HG02852 (cell line): ENCODE data around the gene SRGAP3.

Source experiments
- ATAC-seq: cut with Tn5 transposase; IDR thresholded peaks from one replicate; pipeline ENCODE4 v1.9.1; 2021; ENCODE audit warnings: mild to moderate bottlenecking, moderate library complexity; ENCODE audit not compliant: unreplicated experiment

SRGAP3 gene

GRCh38 chr3:9229325-9229724, 20.1 kb downstream of the SRGAP3 start:
- ATAC-seq = no peak

DNA sequence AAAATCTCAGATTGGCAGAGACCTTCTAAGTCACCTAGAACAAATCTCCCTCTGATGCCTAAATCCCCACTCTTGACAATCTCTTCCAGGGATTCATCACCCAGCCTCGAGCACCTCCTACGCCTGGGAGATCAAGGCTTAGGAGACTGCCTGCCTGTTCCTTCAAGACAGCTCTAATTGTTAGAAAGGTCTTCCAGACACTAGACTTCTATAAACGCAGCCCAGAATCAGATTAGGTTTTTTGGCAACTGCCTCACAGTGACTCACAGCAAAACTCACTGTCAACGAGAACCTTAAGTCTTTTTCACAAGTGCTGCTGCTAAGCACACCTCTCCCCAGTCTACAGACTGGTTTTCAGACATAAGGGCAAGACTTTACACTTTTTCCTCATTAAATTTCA, 23.1 kb downstream of the SRGAP3 start:
- no peak for ATAC-seq

- ATAC-seq = no peak
These were observed 24.2 kb downstream of the SRGAP3 start for GRCh38 chr3:9225268-9225667.

DNA sequence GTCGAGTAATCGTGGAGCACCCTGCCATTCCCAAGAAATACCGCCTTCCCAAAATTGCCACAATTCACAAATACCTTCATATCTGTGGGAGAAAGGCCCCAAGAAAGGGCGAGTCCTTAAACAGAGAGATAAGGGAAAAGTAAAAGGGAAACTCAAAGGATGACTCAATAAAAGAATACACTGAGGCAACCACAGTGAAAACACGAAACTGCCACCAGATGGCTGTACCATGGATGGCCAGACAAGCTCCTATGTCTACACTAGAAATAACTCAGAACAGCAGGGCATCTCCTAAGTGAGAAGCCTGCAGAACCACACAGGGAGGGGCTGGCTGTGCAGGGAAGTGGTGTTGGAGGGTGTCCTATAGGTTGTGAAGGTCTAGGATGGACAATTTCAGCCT, 25.0 kb downstream of the SRGAP3 start:
- ATAC-seq = peak; percentile 91

DNA sequence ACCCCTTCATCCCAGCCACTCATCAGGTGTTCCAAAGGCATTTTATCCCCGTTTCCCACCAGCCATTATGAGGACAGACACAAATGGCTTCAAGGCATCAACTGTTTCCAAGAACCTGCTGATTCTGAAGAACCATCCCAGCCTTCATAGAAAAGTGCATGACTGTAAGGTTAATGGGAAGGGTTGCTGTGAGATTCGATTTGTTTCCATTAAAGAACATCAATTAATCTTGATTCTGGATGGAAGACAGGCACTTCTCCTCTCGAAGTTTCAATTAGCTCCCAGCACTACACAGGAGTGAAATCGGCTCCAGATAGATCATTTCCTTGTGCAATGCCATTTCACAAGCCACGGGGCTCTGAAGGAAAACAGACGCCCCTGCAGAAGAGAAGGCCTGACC, 25.8 kb downstream of the SRGAP3 start:
- ATAC-seq = no peak

- no peak for ATAC-seq
These were observed 26.3 kb downstream of the SRGAP3 start for GRCh38 chr3:9222956-9223639.

DNA sequence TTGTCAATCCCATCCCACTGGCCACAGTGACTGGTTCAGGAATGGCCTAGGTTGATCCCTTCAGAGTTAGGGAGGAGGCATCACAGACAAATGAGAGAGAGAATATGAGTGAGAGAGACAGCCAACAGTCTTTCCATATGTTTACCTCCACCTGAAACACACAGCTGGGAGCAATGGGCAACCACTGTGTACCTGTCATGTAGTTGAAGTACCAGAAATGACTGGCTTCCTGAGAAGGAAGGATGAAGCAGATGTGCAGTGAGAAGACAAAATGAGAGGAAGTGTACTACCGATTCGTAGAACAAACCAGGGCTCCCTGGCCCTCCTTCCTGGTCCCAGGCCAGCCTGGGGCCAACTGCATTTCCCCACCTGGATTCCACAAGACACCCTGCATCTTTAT, 27.4 kb downstream of the SRGAP3 start:
- ATAC-seq = no peak

DNA sequence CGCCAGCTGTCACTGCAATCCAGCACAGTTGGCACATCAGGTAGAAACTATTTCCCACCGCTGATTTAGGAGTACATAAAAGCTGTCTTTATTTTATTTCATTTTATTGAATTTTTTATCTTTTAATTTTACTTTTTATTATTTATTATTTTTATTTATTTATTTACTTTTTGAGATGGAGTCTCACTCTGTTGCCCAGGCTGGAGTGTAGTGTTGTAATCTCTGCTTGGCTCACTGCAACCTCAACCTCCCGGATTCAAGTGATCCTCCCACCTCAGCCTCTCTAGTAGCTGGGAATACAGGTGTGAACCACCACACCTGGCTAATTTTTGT, 31.0 kb downstream of the SRGAP3 start:
- no peak for ATAC-seq

GRCh38 chr3:9217784-9218513, 31.5 kb downstream of the SRGAP3 start:
- ATAC-seq = no peak

DNA sequence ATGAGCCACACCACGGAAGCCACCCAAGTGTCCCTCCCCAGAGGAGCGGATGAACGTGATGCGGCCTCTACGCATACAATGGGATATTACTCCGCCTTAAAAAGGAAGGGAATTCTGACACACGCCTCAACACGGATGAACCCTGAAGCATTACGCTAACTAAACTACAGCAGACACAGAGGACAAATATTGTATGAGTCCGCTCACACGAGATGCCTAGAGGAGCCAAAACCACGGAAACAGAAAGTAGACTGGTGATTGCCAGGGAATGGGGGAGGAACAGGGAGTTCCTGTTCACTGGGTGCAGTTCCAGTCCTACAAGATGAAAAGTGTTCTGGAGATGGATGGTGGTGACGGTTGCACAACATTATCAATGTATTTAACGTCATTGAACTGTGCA, 32.7 kb downstream of the SRGAP3 start:
- no peak for ATAC-seq

DNA sequence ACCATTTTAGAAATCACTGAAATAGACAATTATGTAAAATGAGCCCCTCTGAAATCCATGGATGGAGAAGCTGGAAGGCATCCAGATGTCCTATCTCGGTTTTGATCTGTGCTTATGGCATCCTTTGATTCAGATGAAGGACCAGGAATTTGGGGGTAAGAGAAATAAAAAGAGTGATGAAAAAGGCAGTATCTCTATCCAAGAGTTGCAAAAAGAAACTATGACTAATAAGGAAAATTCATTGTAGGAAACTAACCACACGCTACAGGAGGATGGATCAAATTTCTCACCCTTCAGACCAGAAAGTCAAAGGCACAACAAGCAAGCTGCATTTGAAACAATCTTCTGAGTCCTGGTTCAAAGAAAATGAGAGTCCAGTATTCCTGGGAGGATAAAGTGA, 34.8 kb downstream of the SRGAP3 start:
- no peak for ATAC-seq

GRCh38 chr3:9214185-9214584, 35.3 kb downstream of the SRGAP3 start:
- no peak for ATAC-seq

DNA sequence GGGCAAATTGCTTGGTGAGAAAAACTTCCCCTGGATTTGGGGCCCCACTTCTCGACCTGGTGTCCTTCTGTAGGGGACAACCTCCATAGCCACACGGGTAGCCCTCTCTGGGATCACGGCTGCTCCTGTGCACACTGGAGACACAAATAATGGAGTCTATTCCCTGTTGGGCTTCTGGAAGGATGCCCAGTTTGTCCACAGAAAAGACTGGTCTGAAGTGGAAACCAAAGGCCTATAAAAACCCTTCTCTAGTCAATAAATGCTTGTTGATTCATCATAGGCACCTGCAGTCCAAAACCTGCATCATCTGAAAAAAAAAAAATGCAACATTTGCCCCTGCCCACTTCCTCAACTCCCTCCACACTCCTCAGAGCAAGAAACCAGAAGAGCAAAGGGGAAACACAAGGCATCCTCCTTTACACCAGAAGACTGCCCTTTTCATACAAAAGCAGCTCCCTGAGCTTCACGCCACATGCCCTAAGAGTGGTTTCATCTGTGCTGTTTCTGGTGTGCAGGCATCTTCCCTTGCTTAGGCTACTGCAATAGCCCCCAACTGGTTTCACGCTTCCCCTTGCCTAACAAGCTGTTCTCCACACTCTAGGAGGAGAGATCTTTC, 36.3 kb downstream of the SRGAP3 start:
- ATAC-seq = peak; percentile 47

GRCh38 chr3:9211155-9211950, 38.1 kb downstream of the SRGAP3 start:
- no peak for ATAC-seq

- ATAC-seq = no peak
These were observed 39.7 kb downstream of the SRGAP3 start for GRCh38 chr3:9209777-9210176.

GRCh38 chr3:9208605-9209152, 40.8 kb downstream of the SRGAP3 start:
- no peak for ATAC-seq

GRCh38 chr3:9207116-9207763, 42.2 kb downstream of the SRGAP3 start:
- ATAC-seq = no peak

DNA sequence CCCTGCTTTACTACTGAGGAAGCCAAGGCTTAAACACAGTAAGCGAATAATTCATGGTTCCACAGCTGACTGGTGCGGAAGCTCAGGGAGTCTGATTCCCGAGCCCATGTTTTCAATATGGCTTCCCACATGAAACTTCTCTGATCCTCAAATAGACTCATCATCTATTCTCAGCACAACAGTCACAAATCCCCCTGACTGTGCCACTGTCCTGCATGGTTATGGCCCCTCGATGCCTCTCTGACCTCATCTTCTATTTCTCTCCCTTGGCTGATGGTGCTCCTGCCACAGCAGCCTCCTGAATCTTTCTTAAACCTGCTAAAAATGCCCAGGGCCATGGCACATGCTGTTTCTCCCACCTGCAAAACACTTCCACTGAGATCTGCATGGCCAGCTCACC, 43.2 kb downstream of the SRGAP3 start:
- ATAC-seq = no peak

- ATAC-seq = peak; percentile 75
These were observed 43.9 kb downstream of the SRGAP3 start for GRCh38 chr3:9205345-9206143.
